B cell (primary cell): ENCODE data around the gene KLHL3. TPM values are rescaled to one million over a fixed set of nuclear protein-coding genes. Genes with fewer than 3 reads are reported as not detected.

Experiments used
- polyA plus RNA-seq: library from polyadenylated mRNA; depleted of rRNA; stranded (reverse); fragments of >200 nt; gene quantifications from 2 replicates; pipeline ENCODE4 v1.2.3, GENCODE V29; 2012
- small RNA-seq: library from RNA; depleted of rRNA; stranded (forward); fragments of <200 nt; gene quantifications from one replicate; pipeline ENCODE3, GENCODE V24; 2012; ENCODE audit warnings: low replicate concordance, low read depth; ENCODE audit not compliant: insufficient read length
- total RNA-seq, 2 donors: library from RNA; stranded (reverse); fragments of 120-200 nt in 1 of 2; gene quantifications; 1 replicate in 1 of 2; 2 replicates in 1 of 2; pipeline versions ENCODE4 v1.2.3 to v1.2.4, GENCODE V29; 2013 to 2022

KLHL3 gene
- total and polyA plus RNA-seq, 2 donors (not counting 1 experiment from before 2014, with no cell fraction given), result 3.3 to 4.5 TPM

Small RNA genes lying within 50 kb of the gene (small RNA-seq; reads per million reads assigned to genes)
- 1.1 reads per million for gene MIR874

Other genes with a start within 250 kb of the KLHL3 start
- gene SPOCK1, start 236.8 kb downstream of the KLHL3 start, total RNA-seq, result not detected in 2 replicates
- gene SPOCK1, start 236.8 kb downstream of the KLHL3 start, polyA plus RNA-seq, result not detected in 2 replicates
- gene HNRNPA0, start 18.3 kb upstream of the KLHL3 start, total RNA-seq, result 29.6 and 31.5 TPM in 2 replicates
- 34.2 and 36.5 TPM in 2 replicates for gene HNRNPA0, start 18.3 kb upstream of the KLHL3 start, polyA plus RNA-seq
- not detected in 2 replicates for gene MYOT, start 131.8 kb upstream of the KLHL3 start, total RNA-seq
- gene MYOT, start 131.8 kb upstream of the KLHL3 start, polyA plus RNA-seq, result not detected in 2 replicates
- gene PKD2L2, start 153.4 kb upstream of the KLHL3 start, total RNA-seq, result 0.37 and 0.63 TPM in 2 replicates
- gene PKD2L2, start 153.4 kb upstream of the KLHL3 start, polyA plus RNA-seq, result 0.09 and 0.12 TPM in 2 replicates